ENCODE measurements around the gene GET4. TPM values are rescaled to one million over a fixed set of nuclear protein-coding genes. Genes with fewer than 3 reads are reported as not detected.

GET4 gene
- total and polyA plus RNA-seq, 10 of the 15 experiments (the other 5 are each of a cell fraction or from before 2014, with no cell fraction given) = 0.66 to 73.8 (median 34.0) TPM

DNA sequence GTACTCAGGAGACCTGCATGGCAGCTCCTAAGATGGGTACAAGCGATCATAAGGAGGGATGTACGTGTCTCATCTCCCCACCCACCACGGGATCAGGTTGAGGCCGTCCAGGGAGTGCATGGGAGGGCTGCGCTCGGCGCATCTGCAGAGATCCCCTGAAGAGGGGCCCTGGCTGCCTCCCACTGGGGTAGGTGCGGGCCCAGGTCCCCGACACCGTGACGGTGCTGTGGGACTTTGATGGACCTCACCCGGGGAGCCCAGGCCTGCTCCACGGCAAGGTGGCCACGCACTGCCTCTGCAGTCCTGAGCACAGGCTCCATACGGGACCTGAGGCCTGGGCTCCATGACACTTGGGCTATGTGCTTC, 12.7 kb downstream of the GET4 start (continued):
- no peak for TF ChIP-seq BMI1 (IDR thresholded peaks at IDR 0.05; ENCODE audit: borderline replicate concordance)

DNA sequence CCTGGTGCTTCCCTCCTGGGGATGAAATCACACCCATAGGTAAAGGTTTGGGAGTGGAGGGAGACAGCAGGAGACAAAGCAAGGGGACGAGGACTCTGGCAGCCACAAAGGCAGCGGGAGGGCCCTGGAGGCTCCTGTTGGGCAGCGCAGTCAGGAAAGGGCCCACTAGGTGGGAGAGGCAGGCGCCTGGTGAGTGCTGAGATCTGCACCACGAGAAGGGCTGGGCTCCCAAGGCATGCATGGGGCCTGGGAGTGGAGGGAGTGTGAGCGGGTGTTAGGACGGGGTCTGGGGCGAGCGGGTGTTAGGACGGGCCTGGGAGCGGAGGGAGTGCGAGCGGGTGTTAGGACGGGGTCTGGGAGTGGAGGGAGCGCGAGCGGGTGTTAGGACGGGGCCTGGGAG, 13.0 kb downstream of the GET4 start:
- ChIA-PET SMC1A (ENCODE audit: uncharacterized antibody, unreplicated experiment) (no interaction called here), POLR2A (no interaction called here), RAD21 (ENCODE audit: unreplicated experiment) (no interaction called here), CTCF (no interaction called here)
- intact Hi-C loops (cut with micrococcal nuclease; ENCODE audit: unreplicated experiment) = no loop called here
- BruUV-seq (replicated peaks) = no TSS peak
- DNase-seq (ENCODE audit: low read depth, low spot score) (no peak), ATAC-seq (no peak), FAIRE-seq (no peak)
- Histone ChIP-seq H3K27me3 (replicated peaks in 1 of 2; ENCODE audit: control insufficient read depth in 2 of 2, insufficient read depth in 2 of 2, low read length in 1 of 2) (no peaks in the 10 kb centered on the region), H4K20me1 (ENCODE audit: control insufficient read depth, insufficient read depth) (no peaks in the 10 kb centered on the region), H3K79me2 (ENCODE audit: control insufficient read depth, insufficient read depth, low read length) (peaks cover 14% of the 10 kb centered on the region), H3K4me1 (ENCODE audit: control insufficient read depth, insufficient read depth, low read length) (no peaks in the 10 kb centered on the region), H2AFZ (ENCODE audit: control insufficient read depth, low read depth, low read length) (no peak overlapping the region), H3K36me3 (ENCODE audit: control insufficient read depth in 2 of 2, insufficient read depth in 2 of 2, low read length in 1 of 2) (peaks cover 8 to 60% of the 10 kb centered on the region in 2 experiments; a peak in 3 of 4 replicates), H3K4me3 (no peak overlapping the region), H3K4me2 (ENCODE audit: control insufficient read depth, insufficient read depth) (no peak overlapping the region), H3K9me3 (replicated peaks; ENCODE audit: control insufficient read depth, insufficient read depth, low read length) (no peaks in the 10 kb centered on the region; the same call in 2 of the 3 replicates), H3K27ac (ENCODE audit: control insufficient read depth, insufficient read depth) (no peak overlapping the region), H3K9ac (ENCODE audit: control insufficient read depth, insufficient read depth, low read length) (no peak overlapping the region)
- WGBS (ENCODE audit: insufficient coverage, insufficient replicate concordance, low lambda C conversion rate, missing lambda C conversion rate) = 89% methylated on average over 11 of the region's 18 CpGs
- no peak for TF ChIP-seq TCF7 (IDR thresholded peaks at IDR 0.05; ENCODE audit: borderline replicate concordance)
- TF ChIP-seq CBFB (IDR thresholded peaks at IDR 0.05; ENCODE audit: low read depth) = no peak
- no peak for TF ChIP-seq SUPT20H (IDR thresholded peaks at IDR 0.05; ENCODE audit: borderline replicate concordance, control insufficient read depth, low read depth, low read length)
- TF ChIP-seq IRF5 (IDR thresholded peaks at IDR 0.05; ENCODE audit: borderline replicate concordance) = no peak
- TF ChIP-seq, protein P1, sequence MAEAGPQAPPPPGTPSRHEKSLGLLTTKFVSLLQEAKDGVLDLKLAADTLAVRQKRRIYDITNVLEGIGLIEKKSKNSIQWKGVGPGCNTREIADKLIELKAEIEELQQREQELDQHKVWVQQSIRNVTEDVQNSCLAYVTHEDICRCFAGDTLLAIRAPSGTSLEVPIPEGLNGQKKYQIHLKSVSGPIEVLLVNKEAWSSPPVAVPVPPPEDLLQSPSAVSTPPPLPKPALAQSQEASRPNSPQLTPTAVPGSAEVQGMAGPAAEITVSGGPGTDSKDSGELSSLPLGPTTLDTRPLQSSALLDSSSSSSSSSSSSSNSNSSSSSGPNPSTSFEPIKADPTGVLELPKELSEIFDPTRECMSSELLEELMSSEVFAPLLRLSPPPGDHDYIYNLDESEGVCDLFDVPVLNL (IDR thresholded peaks at IDR 0.05; ENCODE audit: low read depth, low read length) = no peak
- no peak for TF ChIP-seq SMAD1 (IDR thresholded peaks at IDR 0.05; ENCODE audit: low read depth, partially characterized antibody)
- no peak for TF ChIP-seq ESRRA (IDR thresholded peaks at IDR 0.05; ENCODE audit: low read length)
- no peak for TF ChIP-seq SUZ12 (IDR thresholded peaks at IDR 0.05; ENCODE audit: unreplicated experiment)
- no peak for TF ChIP-seq CBX3 (IDR thresholded peaks at IDR 0.05; ENCODE audit: borderline replicate concordance, low read depth)
- no peak for TF ChIP-seq GATAD2B (conservative IDR thresholded peaks at IDR 0.05; ENCODE audit: low read depth)
- no peak for TF ChIP-seq ZSCAN29 (IDR thresholded peaks at IDR 0.05)
- TF ChIP-seq HDAC2 (IDR thresholded peaks at IDR 0.05) = no peak
- TF ChIP-seq, protein P2, sequence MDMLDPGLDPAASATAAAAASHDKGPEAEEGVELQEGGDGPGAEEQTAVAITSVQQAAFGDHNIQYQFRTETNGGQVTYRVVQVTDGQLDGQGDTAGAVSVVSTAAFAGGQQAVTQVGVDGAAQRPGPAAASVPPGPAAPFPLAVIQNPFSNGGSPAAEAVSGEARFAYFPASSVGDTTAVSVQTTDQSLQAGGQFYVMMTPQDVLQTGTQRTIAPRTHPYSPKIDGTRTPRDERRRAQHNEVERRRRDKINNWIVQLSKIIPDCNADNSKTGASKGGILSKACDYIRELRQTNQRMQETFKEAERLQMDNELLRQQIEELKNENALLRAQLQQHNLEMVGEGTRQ (IDR thresholded peaks at IDR 0.05; ENCODE audit: borderline replicate concordance, low read depth, low read length) = no peak
- no peak for TF ChIP-seq MYB (IDR thresholded peaks at IDR 0.05; ENCODE audit: borderline replicate concordance, low read depth, low read length)
- in situ Hi-C loops (cut with MboI) = no loop called here
